K562 (cell line): ENCODE results near the gene RNF32. TPM values are rescaled to one million over a fixed set of nuclear protein-coding genes. Genes with fewer than 3 reads are reported as not detected.

Experiments
- ATAC-seq: fragments of 200-7000 bp; cut with Tn5 transposase; 3 replicates; pipeline ENCODE4 v1.9.1; 2020; ENCODE audit warnings: moderate library complexity
- BruUV-seq: library from RNA; stranded (reverse); fragments of 400-500 nt; replicated peaks from 2 replicates; lab custom pipeline; 2021; lab: Mats Ljungman, UMichigan
- CTCF ChIA-PET: fragments of 300-600 bp; formaldehyde crosslinking; extraction: SDS; loops from one replicate; lab custom pipeline; 2021; ENCODE audit warnings: low intra/inter-chr PET ratio; lab: Yijun Ruan, JAX
- POLR2A ChIA-PET: fragments of 300-600, 350-650 bp; sonication (Branson Sonifier 250); formaldehyde crosslinking; extraction: SDS; loops from one replicate; lab custom pipeline; 2021; ENCODE audit warnings: antibody characterized with exemption, inconsistent platforms; lab: Yijun Ruan, JAX
- DNase-seq, 4 experiments: peaks; one replicate each; pipeline versions ENCODE4 v3.0.0 to v3.0.0-alpha.2; 2011 to 2018; ENCODE audit warnings: low spot score in 3 of 4, mixed read lengths in 3 of 4; ENCODE audit errors: extremely low read depth in 1 of 4
- FAIRE-seq: peaks from 2 replicates; lab custom pipeline; 2011; peaks lifted over from hg19 to GRCh38; lab: Jason Lieb, UNC
- H2AFZ ChIP-seq: 2 replicates; pipeline ENCODE4 v1.6.0; 2011; ENCODE audit warnings: low read depth, low read length, control low read depth, inconsistent platforms
- H3K27ac ChIP-seq: fragments of 200-600 bp; 3 replicates; pipeline ENCODE4 v1.8.0; 2011; ENCODE audit warnings: low read depth, mild to moderate bottlenecking, control low read depth, inconsistent platforms, low read length, moderate library complexity, mixed read lengths; ENCODE audit errors: extremely low read depth
- H3K27me3 ChIP-seq, 2 experiments: fragments of 300-600 bp in 1 of 2; 2 replicates in 1 of 2; 3 replicates in 1 of 2; pipeline versions ENCODE4 v1.6.0 to v1.8.0; 2011; ENCODE audit warnings: inconsistent platforms in 2 of 2, low read length in 2 of 2, mild to moderate bottlenecking in 1 of 2, mixed read lengths in 1 of 2, moderate library complexity in 1 of 2; ENCODE audit not compliant: control insufficient read depth in 2 of 2, insufficient read depth in 2 of 2
- H3K36me3 ChIP-seq: fragments of 300-600 bp; 3 replicates; pipeline ENCODE4 v1.8.0; 2011; ENCODE audit warnings: mild to moderate bottlenecking, low read length, inconsistent platforms; ENCODE audit not compliant: control insufficient read depth, insufficient read depth
- H3K4me1 ChIP-seq, 2 experiments: fragments of 200-600 bp in 1 of 2; replicated peaks in 1 of 2; 2 replicates in 1 of 2; 3 replicates in 1 of 2; pipeline versions ENCODE4 v1.5.1 to v1.8.0; 2011; ENCODE audit warnings: inconsistent platforms in 2 of 2, low read length in 2 of 2, mild to moderate bottlenecking in 1 of 2, mixed read lengths in 1 of 2, moderate library complexity in 1 of 2; ENCODE audit not compliant: control insufficient read depth in 2 of 2, insufficient read depth in 2 of 2
- H3K4me2 ChIP-seq: 2 replicates; pipeline ENCODE4 v1.6.1; 2011; ENCODE audit warnings: low read length, control low read depth, inconsistent platforms, mixed read lengths; ENCODE audit not compliant: insufficient read depth
- H3K4me3 ChIP-seq: fragments of 200-600 bp; sonication (generic), shearing (Covaris generic); 2 replicates; pipeline ENCODE4 v1.5.1; 2016; ENCODE audit warnings: control low read depth, inconsistent platforms
- H3K79me2 ChIP-seq: fragments of 200-600 bp; 3 replicates; pipeline ENCODE4 v1.8.0; 2011; ENCODE audit warnings: low read length, inconsistent platforms; ENCODE audit not compliant: control insufficient read depth, insufficient read depth
- H3K9ac ChIP-seq, 2 experiments: 2 replicates each; pipeline versions ENCODE4 v1.6.0 to v1.6.1; 2011; ENCODE audit warnings: low read depth in 2 of 2, low read length in 2 of 2, control low read depth in 1 of 2, inconsistent platforms in 1 of 2, mild to moderate bottlenecking in 1 of 2, mixed read lengths in 1 of 2; ENCODE audit not compliant: insufficient read depth in 1 of 2
- H3K9me1 ChIP-seq: one replicate; pipeline ENCODE4 v1.6.0; 2011; ENCODE audit warnings: inconsistent platforms, mild to moderate bottlenecking, low read length, moderate library complexity; ENCODE audit not compliant: control insufficient read depth, insufficient read depth
- H3K9me3 ChIP-seq: replicated peaks from 2 replicates; pipeline ENCODE4 v1.5.1; 2011; ENCODE audit warnings: low read depth, low read length, inconsistent platforms; ENCODE audit not compliant: control insufficient read depth, insufficient read depth
- H4K20me1 ChIP-seq: replicated peaks from 2 replicates; pipeline ENCODE4 v1.6.1; 2011; ENCODE audit warnings: low read length, inconsistent platforms, mixed read lengths; ENCODE audit not compliant: control insufficient read depth, insufficient read depth
- FOXJ3 ChIP-seq: sonication (generic); formaldehyde crosslinking; IDR thresholded peaks from 2 replicates; pipeline ENCODE4 v1.4.0; 2020; ENCODE audit warnings: mild to moderate bottlenecking, missing genetic modification reagents
- IFI16 ChIP-seq: fragments of 250-450 bp; sonication (Bioruptor Pico); IDR thresholded peaks from 2 replicates; pipeline ENCODE4 v2.1.2; 2022; ENCODE audit warnings: mild to moderate bottlenecking, inconsistent platforms
- JUND ChIP-seq, 2 experiments: IDR thresholded peaks; 2 replicates in 1 of 2; 3 replicates in 1 of 2; pipeline ENCODE4 v1.6.1; 2011; ENCODE audit warnings: borderline replicate concordance in 2 of 2, low read depth in 2 of 2, low read length in 2 of 2, improper control_type of control experiment in 1 of 2, missing biosample characterization in 1 of 2, missing genetic modification characterization in 1 of 2, missing genetic modification reagents in 1 of 2
- SOX6 ChIP-seq: fragments of 450-650 bp; IDR thresholded peaks from 2 replicates; pipeline ENCODE4 v1.6.1; 2014; ENCODE audit warnings: mild to moderate bottlenecking
- SRSF9 ChIP-seq: fragments of 200-400 bp; formaldehyde crosslinking; IDR thresholded peaks from 2 replicates; pipeline ENCODE4 v1.6.1; 2017; ENCODE audit warnings: low read depth, low read length, borderline replicate concordance
- TEAD2 ChIP-seq: fragments of 450-650 bp; IDR thresholded peaks from 2 replicates; pipeline ENCODE4 v1.6.1; 2016; ENCODE audit warnings: missing genetic modification characterization, control low read depth, missing compliant biosample characterization
- TFAM ChIP-seq: fragments of 250-450 bp; sonication (Bioruptor Pico); conservative IDR thresholded peaks from 2 replicates; pipeline ENCODE4 v1.5.0; 2021; ENCODE audit warnings: mild to moderate bottlenecking, moderate library complexity
- WGBS: fragments of 100-300 bp; shearing (Covaris generic); methylation state at CpG from one replicate; pipeline ENCODE4 v1.1.6; 2016; ENCODE audit warnings: low coverage, mixed read lengths; ENCODE audit not compliant: insufficient coverage; ENCODE audit errors: missing lambda C conversion rate; 5-methylcytosine and 5-hydroxymethylcytosine counted together
- in situ Hi-C: fragments of 300-500 bp; cut with MboI; formaldehyde crosslinking; loops from 4 replicates; pipeline ENCODE4 v1.15.0; 2018; ENCODE audit warnings: inconsistent platforms, mixed read lengths
- intact Hi-C: fragments of 100-400 bp; cut with micrococcal nuclease; formaldehyde crosslinking; loops from 2 replicates; pipeline ENCODE4 v1.14.2; 2022
- polyA plus RNA-seq, 8 experiments: library from polyadenylated mRNA; depleted of rRNA in 4 of 8; stranded (reverse) in 5 of 8; unstranded in 3 of 8; fragments of >200 nt; fragmentation: Nextera tagmentation in 2 of 8; fragmentation: Illumina TruSeq in 1 of 8; extraction: Ambion mirVana in 2 of 8; extraction: Trizol in 1 of 8; gene quantifications; 2 replicates each; pipeline versions ENCODE4 v1.2.1 to v1.2.3, GENCODE V29; 2011 to 2014; ENCODE audit warnings: inconsistent platforms in 1 of 8, missing spikeins in 1 of 8
- total RNA-seq, 7 experiments: library from RNA; depleted of rRNA in 6 of 7; stranded (reverse); fragments of >200 nt in 6 of 7; fragmentation: Illumina TruSeq in 2 of 7; extraction: Trizol in 2 of 7; gene quantifications; 2 replicates each; pipeline versions ENCODE4 v1.2.1 to v1.2.3, GENCODE V29; 2011 to 2021; ENCODE audit warnings: low replicate concordance in 1 of 7
- TF ChIP-seq, protein P1 (sequence below): fragments of 450-650 bp; formaldehyde crosslinking; IDR thresholded peaks from 2 replicates; pipeline ENCODE4 v1.4.0; 2020; ENCODE audit warnings: mild to moderate bottlenecking
- TF ChIP-seq, protein P2 (sequence below): fragments of 250-450 bp; sonication (Bioruptor Pico); IDR thresholded peaks from 2 replicates; pipeline ENCODE4 v1.4.0; 2020; ENCODE audit warnings: mild to moderate bottlenecking, moderate library complexity

The RNF32 gene
- total and polyA plus RNA-seq, 9 of the 15 experiments (the other 6 are each of a cell fraction or from before 2014, with no cell fraction given), result 2.6 to 7.0 (median 4.6) TPM

DNA sequence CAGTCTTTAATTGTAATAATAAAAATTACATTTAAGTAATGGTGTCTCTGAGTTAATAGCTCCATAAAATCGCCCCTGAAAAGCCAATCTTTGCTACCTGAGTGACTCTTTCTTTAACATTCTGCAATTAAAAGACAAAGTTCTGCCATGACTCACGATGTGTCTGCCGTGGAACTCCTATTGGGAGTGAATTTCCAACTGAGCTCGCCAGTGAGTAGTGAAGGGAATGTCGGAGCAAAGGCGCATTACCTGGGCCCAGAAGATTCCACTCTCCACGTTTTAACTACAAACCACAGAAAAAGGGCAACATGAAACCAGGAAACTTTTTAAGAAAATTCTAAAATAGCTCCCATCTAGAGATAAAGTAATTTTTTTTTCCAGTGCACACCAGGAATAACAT is 36.9 kb upstream of the RNF32 start:
- no peaks in the 10 kb centered on the region for H3K79me2 ChIP-seq
- H2AFZ ChIP-seq, result no peak overlapping the region
- TF ChIP-seq SRSF9, result no peak
- TF ChIP-seq, protein P1, sequence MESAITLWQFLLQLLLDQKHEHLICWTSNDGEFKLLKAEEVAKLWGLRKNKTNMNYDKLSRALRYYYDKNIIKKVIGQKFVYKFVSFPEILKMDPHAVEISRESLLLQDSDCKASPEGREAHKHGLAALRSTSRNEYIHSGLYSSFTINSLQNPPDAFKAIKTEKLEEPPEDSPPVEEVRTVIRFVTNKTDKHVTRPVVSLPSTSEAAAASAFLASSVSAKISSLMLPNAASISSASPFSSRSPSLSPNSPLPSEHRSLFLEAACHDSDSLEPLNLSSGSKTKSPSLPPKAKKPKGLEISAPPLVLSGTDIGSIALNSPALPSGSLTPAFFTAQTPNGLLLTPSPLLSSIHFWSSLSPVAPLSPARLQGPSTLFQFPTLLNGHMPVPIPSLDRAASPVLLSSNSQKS (CRISPR knock-in tag), result no peak
- no peak for TF ChIP-seq TFAM (CRISPR knock-in tag)
- TF ChIP-seq, protein P2, sequence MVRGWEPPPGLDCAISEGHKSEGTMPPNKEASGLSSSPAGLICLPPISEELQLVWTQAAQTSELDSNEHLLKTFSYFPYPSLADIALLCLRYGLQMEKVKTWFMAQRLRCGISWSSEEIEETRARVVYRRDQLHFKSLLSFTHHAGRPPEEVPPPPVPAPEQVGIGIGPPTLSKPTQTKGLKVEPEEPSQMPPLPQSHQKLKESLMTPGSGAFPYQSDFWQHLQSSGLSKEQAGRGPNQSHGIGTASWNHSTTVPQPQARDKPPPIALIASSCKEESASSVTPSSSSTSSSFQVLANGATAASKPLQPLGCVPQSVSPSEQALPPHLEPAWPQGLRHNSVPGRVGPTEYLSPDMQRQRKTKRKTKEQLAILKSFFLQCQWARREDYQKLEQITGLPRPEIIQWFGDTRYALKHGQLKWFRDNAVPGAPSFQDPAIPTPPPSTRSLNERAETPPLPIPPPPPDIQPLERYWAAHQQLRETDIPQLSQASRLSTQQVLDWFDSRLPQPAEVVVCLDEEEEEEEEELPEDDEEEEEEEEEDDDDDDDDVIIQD, result no peak
- TF ChIP-seq SOX6, result no peak
- no peak for TF ChIP-seq TEAD2 (tag)
- TF ChIP-seq JUND (IDR thresholded peaks at IDR 0.05; ENCODE audit: borderline replicate concordance, low read depth, low read length), result no peak
- TF ChIP-seq JUND (tag; IDR thresholded peaks at IDR 0.05; ENCODE audit: borderline replicate concordance, low read depth, low read length), result no peak
- TF ChIP-seq IFI16 (CRISPR knock-in tag), result no peak
- no peak for TF ChIP-seq FOXJ3
- no peak overlapping the region for H3K4me2 ChIP-seq
- no peak for DNase-seq
- no peak overlapping the region for H3K9ac ChIP-seq
- no peak overlapping the region for H3K27ac ChIP-seq
- in situ Hi-C loops (no loop called here), intact Hi-C loops (no loop called here)
- no peaks in the 10 kb centered on the region for H3K9me3 ChIP-seq
- no peak for ATAC-seq
- POLR2A ChIA-PET, result interaction anchor here (0.7 to 1.7 kb wide), 4 partner anchors 8 to 34 kb away, joined by 3 to 7 read pairs (median 6); no protein-coding TSS in a partner anchor
- no TSS peak for BruUV-seq
- H4K20me1 ChIP-seq, result 0 out of 2 replicates have a peak, but pooled peaks cover 4% of the 10 kb centered on the region
- H3K36me3 ChIP-seq, result no peaks in the 10 kb centered on the region
- no peak for FAIRE-seq
- peaks cover 0 to 22% of the 10 kb centered on the region in 2 experiments; a peak in 3 of 5 replicates for H3K4me1 ChIP-seq
- H3K27me3 ChIP-seq, result peaks cover 0 to 26% of the 10 kb centered on the region in 2 experiments; a peak in 3 of 5 replicates
- CTCF ChIA-PET, result no interaction called here
- 32% methylated on average over 7 of the region's 7 CpGs for WGBS
- H3K9me1 ChIP-seq, result no peaks in the 10 kb centered on the region
- H3K4me3 ChIP-seq, result no peak overlapping the region
